Loucy (cell line): Measurements from ENCODE around the gene HIVEP2.

ENCODE experiments used
- EZH2phosphoT487 ChIP-seq: fragments of 200-600 bp; IDR thresholded peaks from 2 replicates; pipeline ENCODE4 v1.6.1; 2018; ENCODE audit warnings: antibody characterized with exemption, mild to moderate bottlenecking, moderate library complexity, borderline replicate concordance
- TF ChIP-seq, protein P1 (sequence below): fragments of 200-600 bp; sonication (generic); conservative IDR thresholded peaks from 2 replicates; pipeline ENCODE4 v1.5.1; 2014; ENCODE audit warnings: mild to moderate bottlenecking, antibody characterized with exemption, low read length

DNA sequence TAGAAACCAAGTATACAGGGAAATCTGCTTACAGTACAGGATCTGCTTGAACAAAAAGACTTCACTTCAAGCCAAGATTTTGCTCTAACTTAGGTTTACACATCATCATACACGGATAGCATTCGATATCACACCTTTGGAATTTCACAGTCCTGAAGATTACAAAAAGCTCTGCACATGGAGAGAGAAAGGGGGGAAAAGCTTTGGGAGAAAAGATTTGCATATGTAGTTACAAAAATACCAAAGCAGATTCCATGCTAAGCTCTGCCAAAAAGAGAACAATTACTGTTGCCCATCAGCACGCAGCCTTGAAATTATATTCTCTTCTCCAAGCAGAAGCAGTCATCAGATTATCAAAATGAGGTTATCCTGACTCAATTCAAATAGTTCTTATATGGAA lies 62.0 kb downstream of the HIVEP2 start:
- TF ChIP-seq, protein P1, sequence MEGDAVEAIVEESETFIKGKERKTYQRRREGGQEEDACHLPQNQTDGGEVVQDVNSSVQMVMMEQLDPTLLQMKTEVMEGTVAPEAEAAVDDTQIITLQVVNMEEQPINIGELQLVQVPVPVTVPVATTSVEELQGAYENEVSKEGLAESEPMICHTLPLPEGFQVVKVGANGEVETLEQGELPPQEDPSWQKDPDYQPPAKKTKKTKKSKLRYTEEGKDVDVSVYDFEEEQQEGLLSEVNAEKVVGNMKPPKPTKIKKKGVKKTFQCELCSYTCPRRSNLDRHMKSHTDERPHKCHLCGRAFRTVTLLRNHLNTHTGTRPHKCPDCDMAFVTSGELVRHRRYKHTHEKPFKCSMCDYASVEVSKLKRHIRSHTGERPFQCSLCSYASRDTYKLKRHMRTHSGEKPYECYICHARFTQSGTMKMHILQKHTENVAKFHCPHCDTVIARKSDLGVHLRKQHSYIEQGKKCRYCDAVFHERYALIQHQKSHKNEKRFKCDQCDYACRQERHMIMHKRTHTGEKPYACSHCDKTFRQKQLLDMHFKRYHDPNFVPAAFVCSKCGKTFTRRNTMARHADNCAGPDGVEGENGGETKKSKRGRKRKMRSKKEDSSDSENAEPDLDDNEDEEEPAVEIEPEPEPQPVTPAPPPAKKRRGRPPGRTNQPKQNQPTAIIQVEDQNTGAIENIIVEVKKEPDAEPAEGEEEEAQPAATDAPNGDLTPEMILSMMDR, result no peak
- no peak for TF ChIP-seq EZH2phosphoT487
